ENCODE measurements around the gene LIG1. TPM values are rescaled to one million over a fixed set of nuclear protein-coding genes. Genes with fewer than 3 reads are reported as not detected.
"Not testable (repeated sequence)": the region's sequence is repeated elsewhere in the genome, so short reads cannot be mapped to it uniquely, and the experiment has no call there.

Gene LIG1
- total RNA-seq, 2 donors from 2014 or later, result 3.1 to 4.2 TPM

DNA sequence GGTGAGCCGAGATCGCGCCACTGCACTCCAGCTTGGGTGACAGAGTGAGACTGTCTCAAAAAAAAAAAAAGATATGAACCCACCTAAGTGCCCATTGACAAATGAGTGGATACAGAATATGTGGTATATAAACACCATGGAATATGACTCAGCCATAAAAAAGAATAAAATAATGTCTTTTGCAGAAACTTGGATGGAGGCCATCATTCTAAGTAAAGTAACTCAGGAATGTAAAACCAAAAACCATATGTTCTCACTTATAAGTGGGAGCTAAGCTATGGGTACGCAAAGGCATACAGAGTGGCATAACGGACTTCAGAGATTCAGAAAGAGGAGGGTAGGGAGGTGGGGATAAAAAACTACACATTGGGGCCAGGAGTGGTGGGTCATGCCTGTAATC, 89.0 kb downstream of the LIG1 start:
- no peaks in the 10 kb centered on the region for H3K36me3 ChIP-seq
- no peak for DNase-seq (ENCODE audit: low spot score)
- H3K27me3 ChIP-seq, result no peaks in the 10 kb centered on the region
- TF ChIP-seq, protein P1, sequence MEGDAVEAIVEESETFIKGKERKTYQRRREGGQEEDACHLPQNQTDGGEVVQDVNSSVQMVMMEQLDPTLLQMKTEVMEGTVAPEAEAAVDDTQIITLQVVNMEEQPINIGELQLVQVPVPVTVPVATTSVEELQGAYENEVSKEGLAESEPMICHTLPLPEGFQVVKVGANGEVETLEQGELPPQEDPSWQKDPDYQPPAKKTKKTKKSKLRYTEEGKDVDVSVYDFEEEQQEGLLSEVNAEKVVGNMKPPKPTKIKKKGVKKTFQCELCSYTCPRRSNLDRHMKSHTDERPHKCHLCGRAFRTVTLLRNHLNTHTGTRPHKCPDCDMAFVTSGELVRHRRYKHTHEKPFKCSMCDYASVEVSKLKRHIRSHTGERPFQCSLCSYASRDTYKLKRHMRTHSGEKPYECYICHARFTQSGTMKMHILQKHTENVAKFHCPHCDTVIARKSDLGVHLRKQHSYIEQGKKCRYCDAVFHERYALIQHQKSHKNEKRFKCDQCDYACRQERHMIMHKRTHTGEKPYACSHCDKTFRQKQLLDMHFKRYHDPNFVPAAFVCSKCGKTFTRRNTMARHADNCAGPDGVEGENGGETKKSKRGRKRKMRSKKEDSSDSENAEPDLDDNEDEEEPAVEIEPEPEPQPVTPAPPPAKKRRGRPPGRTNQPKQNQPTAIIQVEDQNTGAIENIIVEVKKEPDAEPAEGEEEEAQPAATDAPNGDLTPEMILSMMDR (IDR thresholded peaks at IDR 0.05), result no peak
- no peaks in the 10 kb centered on the region for H3K4me1 ChIP-seq
- no peaks in the 10 kb centered on the region for H3K9me3 ChIP-seq
- no peak overlapping the region for H3K27ac ChIP-seq
- H3K4me3 ChIP-seq, result no peak overlapping the region

DNA sequence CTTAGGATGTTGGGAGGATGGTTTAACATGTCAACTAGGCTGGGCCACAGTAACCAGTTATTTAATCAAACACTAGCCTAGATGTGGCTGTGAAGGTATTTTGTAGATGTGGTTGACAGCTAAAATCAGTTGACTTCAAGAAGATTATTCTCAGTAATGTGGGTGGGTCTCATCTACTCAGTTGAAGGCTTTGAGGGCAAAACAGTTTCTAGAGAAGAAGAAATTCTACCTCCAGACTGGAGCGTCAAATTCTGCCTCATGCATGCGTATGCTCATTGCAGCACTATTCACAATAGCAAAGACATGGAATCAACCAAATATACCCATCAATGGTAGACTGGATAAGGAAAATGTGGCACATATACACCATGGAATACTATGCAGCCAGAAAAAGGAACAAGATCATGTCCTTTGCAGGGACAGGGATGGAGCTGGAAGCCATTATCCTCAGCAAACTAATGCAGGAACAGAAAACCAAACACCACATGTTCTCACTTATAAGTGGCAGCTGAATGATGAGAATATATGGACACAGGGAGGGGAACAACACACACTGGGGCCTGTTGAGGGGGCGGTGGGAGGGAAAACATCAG, 99.9 kb downstream of the LIG1 start:
- DNase-seq (ENCODE audit: low spot score); H3K4me1 ChIP-seq; H3K27me3 ChIP-seq; H3K4me3 ChIP-seq; H3K27ac ChIP-seq; H3K9me3 ChIP-seq: not testable (repeated sequence)
- peaks cover 25% of the 10 kb centered on the region for H3K36me3 ChIP-seq

DNA sequence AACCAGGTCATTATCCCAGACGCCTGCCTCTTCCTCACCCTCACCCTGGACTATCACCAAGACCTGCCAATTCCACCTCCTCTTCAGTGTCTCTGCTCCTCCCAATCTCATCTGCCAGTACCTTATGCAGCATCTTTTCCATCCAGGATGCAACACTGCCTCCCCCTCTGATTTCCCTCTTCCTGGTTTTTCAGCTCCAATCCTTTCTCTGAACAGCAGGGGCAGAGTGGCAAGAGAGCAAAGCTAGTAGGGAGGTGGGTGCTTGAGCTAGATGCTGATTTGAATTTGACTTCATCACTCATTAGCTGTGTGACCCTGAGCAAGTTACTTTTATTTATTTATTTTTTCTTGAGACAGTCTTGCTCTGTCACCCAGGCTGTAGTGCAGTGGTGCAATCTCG, 100.7 kb downstream of the LIG1 start:
- H3K9me3 ChIP-seq, result no peaks in the 10 kb centered on the region
- H3K4me3 ChIP-seq, result no peak overlapping the region
- no peaks in the 10 kb centered on the region for H3K4me1 ChIP-seq
- TF ChIP-seq, protein P1 (IDR thresholded peaks at IDR 0.05), result no peak
- H3K27me3 ChIP-seq, result no peaks in the 10 kb centered on the region
- peaks cover 26% of the 10 kb centered on the region for H3K36me3 ChIP-seq
- no peak for DNase-seq (ENCODE audit: low spot score)
- H3K27ac ChIP-seq, result no peak overlapping the region

Other genes with a start within 250 kb of the LIG1 start
- gene BSPH1, start 178.2 kb downstream of the LIG1 start, total RNA-seq, result not detected
- gene ELSPBP1, start 175.7 kb downstream of the LIG1 start, total RNA-seq, result not detected
- gene CABP5, start 126.3 kb downstream of the LIG1 start, total RNA-seq, result not detected
- gene PLA2G4C, start 59.5 kb downstream of the LIG1 start, total RNA-seq, result 10 to 100 TPM; 23.2 to 40.0 TPM
- 1 to 10 TPM; 1.5 to 2.8 TPM for gene ZSWIM9, start 336 bp upstream of the LIG1 start, total RNA-seq
- 10 to 100 TPM; 19.7 to 21.2 TPM for gene CARD8, start 85.6 kb upstream of the LIG1 start, total RNA-seq
- under 1 TPM; 0.24 to 0.33 TPM for gene ZNF114, start 99.7 kb upstream of the LIG1 start, total RNA-seq
- 10 to 100 TPM; 16.9 to 95.9 TPM for gene EMP3, start 155.2 kb upstream of the LIG1 start, total RNA-seq
- gene TMEM143, start 193.6 kb upstream of the LIG1 start, total RNA-seq, result 10 to 100 TPM; 20.4 to 43.8 TPM
- gene SYNGR4, start 194.0 kb upstream of the LIG1 start, total RNA-seq, result not detected
- 10 to 100 TPM; 74.1 to 82.0 TPM for gene KDELR1, start 221.2 kb upstream of the LIG1 start, total RNA-seq
- gene GRIN2D, start 223.3 kb upstream of the LIG1 start, total RNA-seq, result under 1 TPM; 0.31 to 0.33 TPM